ENCODE results near the gene SERPINB4.

DNA sequence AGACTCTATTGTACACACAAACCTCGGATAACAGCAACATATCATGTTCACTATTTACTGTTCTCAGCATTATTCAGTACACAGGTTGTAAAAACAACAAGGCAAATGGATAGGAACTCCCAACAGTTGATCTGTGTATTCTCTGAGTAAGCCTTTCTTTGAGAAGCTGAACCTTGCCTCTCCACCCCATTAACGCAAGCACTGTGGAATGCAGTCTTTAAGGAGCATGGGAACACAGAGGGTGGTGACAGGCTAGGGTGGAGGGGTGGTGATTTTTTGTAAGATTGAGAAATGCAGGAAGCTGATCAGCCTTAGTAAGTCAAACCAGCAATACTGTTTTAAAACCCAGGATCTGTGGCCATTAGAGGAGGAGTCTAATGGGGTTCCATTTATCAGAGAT, 39.1 kb upstream of the SERPINB4 start:
- TF ChIP-seq POLR2AphosphoS5 (IDR thresholded peaks at IDR 0.05; ENCODE audit: low read depth, low read length) (no peak), TAF1 (IDR thresholded peaks at IDR 0.05; ENCODE audit: low read depth, low read length) (no peak), POLR2A (IDR thresholded peaks at IDR 0.05; ENCODE audit: low read depth, low read length) (no peak), SPI1 (IDR thresholded peaks at IDR 0.05; ENCODE audit: low read depth, low read length) (no peak), PAX5 (IDR thresholded peaks at IDR 0.05; ENCODE audit: insufficient read depth, low read length, severe bottlenecking) (no peak)

All from GM12891 (cell line).